RWPE2 (cell line): Measurements from ENCODE around the gene COQ9.

Source experiments
- ATAC-seq: fragments of 200-7000 bp; cut with Tn5 transposase; 3 replicates; pipeline ENCODE4 v1.9.1; 2021; ENCODE audit warnings: low read depth
- DNase-seq: peaks from one replicate; pipeline ENCODE4 v3.0.0-alpha.2; 2020; ENCODE audit warnings: low spot score
- H3K27ac ChIP-seq: fragments of 450-650 bp; 2 replicates; pipeline ENCODE4 v1.5.1; 2017; ENCODE audit warnings: mild to moderate bottlenecking; ENCODE audit not compliant: poor library complexity, severe bottlenecking
- H3K27me3 ChIP-seq: fragments of 250-450 bp; sonication (Bioruptor Pico); 2 replicates; pipeline ENCODE4 v1.5.1; 2021; ENCODE audit warnings: mild to moderate bottlenecking, moderate library complexity; ENCODE audit not compliant: insufficient read depth, poor library complexity, severe bottlenecking
- H3K36me3 ChIP-seq: fragments of 250-450 bp; sonication (Bioruptor Pico); 2 replicates; pipeline ENCODE4 v1.5.1; 2020; ENCODE audit warnings: low read depth, mild to moderate bottlenecking, moderate library complexity
- H3K4me1 ChIP-seq: fragments of 250-450 bp; sonication (Bioruptor Pico); 2 replicates; pipeline ENCODE4 v1.5.1; 2021; ENCODE audit warnings: mild to moderate bottlenecking, moderate library complexity; ENCODE audit not compliant: insufficient read depth, poor library complexity, severe bottlenecking
- H3K4me3 ChIP-seq: fragments of 250-450 bp; sonication (Bioruptor Pico); 2 replicates; pipeline ENCODE4 v1.5.1; 2021; ENCODE audit warnings: mild to moderate bottlenecking, moderate library complexity; ENCODE audit not compliant: severe bottlenecking
- H3K9me3 ChIP-seq: fragments of 250-450 bp; sonication (Bioruptor Pico); 2 replicates; pipeline ENCODE4 v1.5.1; 2021; ENCODE audit warnings: mild to moderate bottlenecking, moderate library complexity; ENCODE audit not compliant: severe bottlenecking
- CTCF ChIP-seq: fragments of 450-650 bp; IDR thresholded peaks from one replicate; pipeline ENCODE4 v1.5.1; 2017; ENCODE audit warnings: mild to moderate bottlenecking, moderate library complexity; ENCODE audit not compliant: poor library complexity, severe bottlenecking

COQ9 gene

DNA sequence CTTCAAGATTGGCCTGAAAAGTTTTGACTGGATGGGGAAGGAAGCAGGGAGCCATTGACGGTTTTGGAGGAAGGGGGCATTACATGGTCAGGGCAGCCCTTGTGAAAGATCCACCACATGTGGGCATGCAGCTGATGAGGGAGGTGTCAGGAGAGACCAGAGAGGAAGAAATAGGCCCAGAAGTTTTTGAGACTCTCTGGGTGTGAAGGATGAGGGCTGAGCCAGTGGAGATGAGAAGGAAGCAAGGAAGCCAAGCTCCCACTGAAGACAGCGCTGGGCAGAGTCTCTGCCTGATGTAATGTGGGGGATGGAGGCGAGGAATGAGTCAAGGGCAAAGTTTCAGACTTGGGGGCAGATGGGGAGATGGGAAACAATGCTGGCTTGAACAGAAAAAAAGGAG is 42.2 kb upstream of the COQ9 start:
- no peak for TF ChIP-seq CTCF
- H3K36me3 ChIP-seq: no peaks in the 10 kb centered on the region
- H3K27ac ChIP-seq: no peak overlapping the region
- H3K4me1 ChIP-seq: peaks cover under 1% of the 10 kb centered on the region
- DNase-seq: no peak
- no peak overlapping the region for H3K4me3 ChIP-seq
- H3K9me3 ChIP-seq: no peaks in the 10 kb centered on the region
- H3K27me3 ChIP-seq: no peaks in the 10 kb centered on the region
- ATAC-seq: no peak; the same call in 2 of the 3 replicates

DNA sequence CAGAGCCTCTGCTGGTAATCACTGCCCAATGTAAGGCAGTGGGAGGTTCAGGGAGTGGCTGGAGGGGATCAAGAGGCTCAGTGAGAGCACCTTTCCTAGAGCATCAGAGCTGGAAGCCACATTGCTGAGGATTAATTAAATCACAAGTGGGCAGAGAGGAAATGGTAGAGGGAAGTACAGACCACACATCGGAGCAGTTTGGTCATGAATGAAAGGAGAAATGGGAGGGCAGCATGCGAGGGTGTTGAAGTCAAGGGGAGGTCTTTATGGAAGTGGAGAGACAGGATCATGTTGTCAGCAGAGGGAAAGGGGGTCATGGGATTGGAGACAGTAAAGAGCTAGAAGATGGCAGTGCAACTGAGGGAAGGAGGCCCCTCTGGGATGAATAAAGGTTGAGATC is 40.4 kb upstream of the COQ9 start:
- DNase-seq (no peak), ATAC-seq (no peak)
- H3K36me3 ChIP-seq: no peaks in the 10 kb centered on the region
- H3K4me3 ChIP-seq: no peak overlapping the region
- H3K9me3 ChIP-seq: no peaks in the 10 kb centered on the region
- no peak overlapping the region for H3K27ac ChIP-seq
- no peaks in the 10 kb centered on the region for H3K27me3 ChIP-seq
- peaks cover 4% of the 10 kb centered on the region for H3K4me1 ChIP-seq
- no peak for TF ChIP-seq CTCF

- Histone ChIP-seq H3K9me3 (no peaks in the 10 kb centered on the region), H3K27me3 (no peaks in the 10 kb centered on the region), H3K27ac (no peak overlapping the region), H3K4me1 (peaks cover 4% of the 10 kb centered on the region), H3K36me3 (no peaks in the 10 kb centered on the region), H3K4me3 (no peak overlapping the region)
- DNase-seq (no peak), ATAC-seq (no peak)
- TF ChIP-seq CTCF: no peak
Observed at GRCh38 chr16:57407521-57408353, 39.5 kb upstream of the COQ9 start.

DNA sequence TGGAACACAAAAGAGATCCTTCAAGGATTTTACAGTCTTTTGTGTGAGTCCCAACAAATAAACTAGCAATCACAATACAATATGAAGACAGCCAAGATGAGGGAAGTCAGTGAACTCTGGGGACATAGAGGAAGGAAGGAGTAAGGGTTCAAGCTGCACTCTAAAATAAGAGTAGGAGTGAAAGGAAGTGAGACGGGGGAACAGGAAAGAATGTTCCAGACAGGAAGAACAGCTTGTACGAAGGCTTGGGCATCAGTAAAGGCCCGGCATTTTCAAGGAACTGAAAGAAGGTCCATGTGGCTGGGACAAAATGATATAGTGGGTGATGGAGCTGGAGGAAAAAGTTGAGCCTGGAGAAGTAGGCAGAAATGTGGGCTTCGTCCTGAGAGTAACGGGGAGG is 38.2 kb upstream of the COQ9 start:
- H3K9me3 ChIP-seq: no peaks in the 10 kb centered on the region
- H3K27me3 ChIP-seq: no peaks in the 10 kb centered on the region
- no peak overlapping the region for H3K4me3 ChIP-seq
- ATAC-seq (no peak), DNase-seq (no peak)
- no peaks in the 10 kb centered on the region for H3K36me3 ChIP-seq
- peaks cover 4% of the 10 kb centered on the region for H3K4me1 ChIP-seq
- no peak for TF ChIP-seq CTCF
- H3K27ac ChIP-seq: no peak overlapping the region

- Histone ChIP-seq H3K9me3 (no peaks in the 10 kb centered on the region), H3K4me3 (no peak overlapping the region), H3K27ac (no peak overlapping the region), H3K36me3 (no peaks in the 10 kb centered on the region), H3K27me3 (no peaks in the 10 kb centered on the region), H3K4me1 (peaks cover 4% of the 10 kb centered on the region)
- no peak for DNase-seq
- ATAC-seq: peak; percentile 59
- no peak for TF ChIP-seq CTCF
Observed at GRCh38 chr16:57409870-57410587, 37.2 kb upstream of the COQ9 start.
